Gastrocnemius medialis (tissue), 4 donors: Measurements from ENCODE around the gene NEXMIF.
"Not testable (repeated sequence)": the region's sequence is repeated elsewhere in the genome, so short reads cannot be mapped to it uniquely, and the experiment has no call there.

Experiments
- CTCF ChIP-seq, 5 experiments: fragments of 450-650 bp in 3 of 5; fragments of 200-600 bp in 2 of 5; sonication (generic) in 2 of 5; IDR thresholded peaks in 4 of 5; conservative IDR thresholded peaks in 1 of 5; 1 replicate in 4 of 5; 2 replicates in 1 of 5; pipeline ENCODE4 v1.5.1; 2016 to 2019; ENCODE audit warnings: antibody characterized with exemption in 5 of 5, mild to moderate bottlenecking in 3 of 5, moderate library complexity in 3 of 5
- POLR2A ChIP-seq, 2 donors: fragments of 450-650 bp; IDR thresholded peaks; one replicate each; pipeline ENCODE4 v1.6.1; 2017; ENCODE audit warnings: antibody characterized with exemption in 2 of 2, mild to moderate bottlenecking in 2 of 2, moderate library complexity in 2 of 2

GRCh38 chrX:74819797-74820196 is 105.5 kb downstream of the NEXMIF start:
- TF ChIP-seq POLR2A (IDR thresholded peaks at IDR 0.05); CTCF (IDR thresholded peaks at IDR 0.05 in 4 of 5, conservative IDR thresholded peaks at IDR 0.05 in 1 of 5): not testable (repeated sequence)
